Upper lobe of left lung (tissue), 4 donors: ENCODE results near the gene TADA2A.

ENCODE experiments used
- EP300 ChIP-seq, 4 donors: sonication (generic); formaldehyde crosslinking; IDR thresholded peaks; one replicate each; pipeline ENCODE4 v1.5.1; 2017; ENCODE audit warnings: antibody characterized with exemption in 4 of 4, control low read depth in 2 of 4
- POLR2A ChIP-seq, 4 donors: fragments of 450-650 bp; IDR thresholded peaks; one replicate each; pipeline ENCODE4 v1.5.1; 2016 to 2017; ENCODE audit warnings: antibody characterized with exemption in 4 of 4, mild to moderate bottlenecking in 2 of 4
- POLR2AphosphoS5 ChIP-seq, 2 donors: sonication (generic); formaldehyde crosslinking; IDR thresholded peaks; one replicate each; pipeline ENCODE4 v1.5.1; 2017; ENCODE audit warnings: antibody characterized with exemption in 2 of 2
- TF ChIP-seq, protein P1 (sequence below), 6 experiments: fragments of 450-650 bp in 4 of 6; fragments of 200-600 bp in 2 of 6; sonication (generic) in 2 of 6; IDR thresholded peaks; one replicate each; pipeline ENCODE4 v1.5.1; 2016 to 2019; ENCODE audit warnings: antibody characterized with exemption in 6 of 6

DNA sequence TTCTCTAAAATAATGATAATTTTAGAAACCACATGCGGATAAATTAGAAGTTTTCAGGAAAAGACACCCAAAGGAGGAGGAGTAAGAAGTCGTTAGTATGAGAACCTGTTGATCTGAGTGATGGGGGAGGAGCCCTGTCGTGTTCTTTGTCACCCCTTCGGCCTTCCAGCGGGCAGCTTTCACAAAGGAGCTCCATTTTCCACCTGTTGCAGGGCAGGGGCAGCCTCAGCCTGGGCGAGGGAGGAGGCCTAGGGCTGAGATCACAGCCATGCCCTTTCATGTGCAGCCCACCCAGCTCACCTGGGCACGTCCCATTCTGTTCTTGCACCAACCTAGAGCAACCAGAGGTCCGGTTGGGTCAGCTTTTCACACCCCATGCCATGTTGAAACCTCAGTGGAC is 88.3 kb downstream of the TADA2A start:
- TF ChIP-seq, protein P1, sequence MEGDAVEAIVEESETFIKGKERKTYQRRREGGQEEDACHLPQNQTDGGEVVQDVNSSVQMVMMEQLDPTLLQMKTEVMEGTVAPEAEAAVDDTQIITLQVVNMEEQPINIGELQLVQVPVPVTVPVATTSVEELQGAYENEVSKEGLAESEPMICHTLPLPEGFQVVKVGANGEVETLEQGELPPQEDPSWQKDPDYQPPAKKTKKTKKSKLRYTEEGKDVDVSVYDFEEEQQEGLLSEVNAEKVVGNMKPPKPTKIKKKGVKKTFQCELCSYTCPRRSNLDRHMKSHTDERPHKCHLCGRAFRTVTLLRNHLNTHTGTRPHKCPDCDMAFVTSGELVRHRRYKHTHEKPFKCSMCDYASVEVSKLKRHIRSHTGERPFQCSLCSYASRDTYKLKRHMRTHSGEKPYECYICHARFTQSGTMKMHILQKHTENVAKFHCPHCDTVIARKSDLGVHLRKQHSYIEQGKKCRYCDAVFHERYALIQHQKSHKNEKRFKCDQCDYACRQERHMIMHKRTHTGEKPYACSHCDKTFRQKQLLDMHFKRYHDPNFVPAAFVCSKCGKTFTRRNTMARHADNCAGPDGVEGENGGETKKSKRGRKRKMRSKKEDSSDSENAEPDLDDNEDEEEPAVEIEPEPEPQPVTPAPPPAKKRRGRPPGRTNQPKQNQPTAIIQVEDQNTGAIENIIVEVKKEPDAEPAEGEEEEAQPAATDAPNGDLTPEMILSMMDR (IDR thresholded peaks at IDR 0.05): no peak
- TF ChIP-seq POLR2A (IDR thresholded peaks at IDR 0.05): no peak
- TF ChIP-seq EP300 (IDR thresholded peaks at IDR 0.05): no peak
- TF ChIP-seq POLR2AphosphoS5 (IDR thresholded peaks at IDR 0.05): no peak
